Measurements from ENCODE around the gene ACTL6B. TPM values are rescaled to one million over a fixed set of nuclear protein-coding genes. Genes with fewer than 3 reads are reported as not detected.
"Not testable (repeated sequence)": the region's sequence is repeated elsewhere in the genome, so short reads cannot be mapped to it uniquely, and the experiment has no call there.

ACTL6B gene
- total RNA-seq, 2 donors from 2014 or later, result 0.42 TPM; not detected in 1

DNA sequence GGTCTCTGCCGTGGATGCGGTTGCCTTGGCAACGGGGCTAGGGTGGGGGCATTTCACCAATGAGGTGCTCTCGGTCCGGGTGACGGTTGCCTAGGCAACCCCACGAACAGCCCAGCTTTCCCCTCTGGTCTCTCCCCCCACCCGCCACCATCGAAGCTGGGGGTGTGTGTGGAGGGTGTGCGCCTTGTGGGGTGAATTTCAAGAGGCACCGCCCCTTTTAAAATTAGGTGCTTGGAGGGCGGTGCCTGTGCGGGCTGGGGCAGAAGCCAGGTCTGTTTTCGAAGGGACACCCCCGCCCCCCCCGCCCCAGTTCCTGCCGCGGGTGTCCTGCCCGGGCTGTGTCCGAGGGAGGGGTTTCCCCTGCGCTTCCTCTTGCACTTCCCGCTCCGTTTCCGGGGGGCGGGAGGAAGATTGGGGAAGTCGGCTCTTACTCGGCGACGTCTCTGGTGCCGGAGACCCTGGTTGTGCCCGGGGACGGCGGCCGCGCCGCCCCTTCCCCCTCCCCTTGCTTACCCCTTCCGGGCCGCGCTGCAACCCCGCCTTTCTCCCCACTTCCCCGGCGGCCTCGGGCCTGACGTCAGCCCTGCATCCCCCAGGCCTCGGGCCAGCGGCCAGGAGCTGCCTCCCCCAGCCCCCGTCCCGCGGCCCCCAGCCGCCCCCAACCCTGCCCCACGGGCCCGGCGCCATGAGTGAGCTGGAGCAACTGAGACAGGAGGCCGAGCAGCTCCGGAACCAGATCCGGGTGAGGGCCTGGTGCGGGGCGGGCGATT, 19.5 kb upstream of the ACTL6B start:
- ATAC-seq (peak; percentile 13), DNase-seq (peak; percentile 82 to 86)
- intact Hi-C loops (cut with DNase I, micrococcal nuclease), result no loop called here

DNA sequence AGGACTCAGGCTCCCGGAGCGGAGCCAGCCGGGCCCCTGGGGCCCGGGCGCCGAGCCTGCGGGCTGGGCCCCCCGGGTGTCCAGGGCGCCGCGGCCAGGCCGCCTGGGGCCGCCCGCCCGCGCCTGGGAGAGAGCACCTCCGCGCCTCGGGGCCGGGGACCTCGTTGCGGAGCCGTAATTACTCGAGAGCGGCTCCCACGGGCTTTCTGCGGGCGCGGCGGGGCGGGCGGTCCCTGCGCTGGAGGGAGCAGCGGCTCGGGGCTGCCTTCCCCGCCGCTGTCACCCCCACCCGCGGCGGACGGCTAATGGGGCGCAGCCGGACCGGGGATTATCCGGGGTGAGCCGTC, 18.8 kb upstream of the ACTL6B start:
- intact Hi-C loops (cut with DNase I, micrococcal nuclease), result no loop called here
- ATAC-seq (peak; percentile 2), DNase-seq (no peak)

DNA sequence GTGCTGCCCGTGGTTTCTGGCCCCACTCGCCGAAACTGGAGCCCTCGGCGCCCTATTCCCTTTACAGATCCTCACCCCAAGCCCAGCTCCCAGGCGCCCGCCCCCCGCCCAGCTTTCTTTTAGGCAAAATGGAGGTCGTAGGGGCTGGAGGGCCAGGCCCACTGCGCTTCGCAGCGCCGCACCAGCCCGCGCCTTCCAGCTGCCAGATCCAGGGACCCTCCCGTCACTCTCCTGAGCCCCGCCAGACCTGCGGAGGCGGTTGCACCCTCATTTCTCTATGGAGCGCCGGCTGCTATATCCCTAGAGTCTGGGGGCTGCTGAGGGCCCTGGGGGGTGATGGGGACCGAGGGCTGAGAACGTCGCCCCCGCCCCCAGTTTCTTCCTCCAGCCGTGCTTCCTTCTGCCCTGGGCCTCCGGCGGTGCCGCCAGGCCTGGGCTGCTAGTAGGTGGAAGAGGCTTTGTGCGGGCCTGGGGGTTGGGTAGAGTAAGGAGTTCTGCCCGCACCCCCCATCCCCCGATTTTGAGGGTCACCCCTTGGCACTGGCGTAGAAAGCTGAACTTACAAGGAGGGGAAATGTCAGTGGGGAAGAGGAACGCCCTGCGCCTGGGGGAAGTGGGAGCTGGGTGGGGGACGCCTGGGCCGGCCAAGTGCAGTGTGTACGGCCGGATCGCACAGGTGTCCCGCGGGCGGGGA, 18.3 kb upstream of the ACTL6B start:
- DNase-seq (peak; percentile 51 to 58), ATAC-seq (peak; percentile 13)
- intact Hi-C loops (cut with DNase I, micrococcal nuclease), result no loop called here

DNA sequence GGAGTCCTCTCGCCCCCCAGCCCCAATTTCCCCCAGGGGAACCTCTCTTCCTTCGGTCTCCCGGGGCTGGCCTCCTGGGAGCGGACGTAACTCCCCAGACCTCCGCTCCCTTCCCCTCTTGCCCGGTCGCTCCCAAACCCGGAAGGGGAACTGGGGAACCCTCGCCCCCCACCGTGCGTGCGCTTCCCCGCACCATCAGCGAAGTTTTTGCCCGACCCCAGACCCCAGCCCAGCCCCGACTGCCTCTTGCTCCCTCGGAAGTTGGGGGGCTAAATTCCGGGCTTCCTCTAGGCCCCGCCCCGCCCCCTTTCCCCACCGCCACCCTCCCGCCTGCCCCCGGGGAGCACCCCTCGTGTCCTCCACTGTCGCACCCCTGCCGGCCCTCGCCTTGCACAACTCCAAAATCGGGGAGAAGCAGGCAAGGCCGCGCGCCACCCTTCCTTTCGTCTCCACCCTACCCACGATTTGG, 17.7 kb upstream of the ACTL6B start:
- ATAC-seq (peak; percentile 21), DNase-seq (peak; percentile 56 to 69)
- intact Hi-C loops (cut with DNase I, micrococcal nuclease), result no loop called here

DNA sequence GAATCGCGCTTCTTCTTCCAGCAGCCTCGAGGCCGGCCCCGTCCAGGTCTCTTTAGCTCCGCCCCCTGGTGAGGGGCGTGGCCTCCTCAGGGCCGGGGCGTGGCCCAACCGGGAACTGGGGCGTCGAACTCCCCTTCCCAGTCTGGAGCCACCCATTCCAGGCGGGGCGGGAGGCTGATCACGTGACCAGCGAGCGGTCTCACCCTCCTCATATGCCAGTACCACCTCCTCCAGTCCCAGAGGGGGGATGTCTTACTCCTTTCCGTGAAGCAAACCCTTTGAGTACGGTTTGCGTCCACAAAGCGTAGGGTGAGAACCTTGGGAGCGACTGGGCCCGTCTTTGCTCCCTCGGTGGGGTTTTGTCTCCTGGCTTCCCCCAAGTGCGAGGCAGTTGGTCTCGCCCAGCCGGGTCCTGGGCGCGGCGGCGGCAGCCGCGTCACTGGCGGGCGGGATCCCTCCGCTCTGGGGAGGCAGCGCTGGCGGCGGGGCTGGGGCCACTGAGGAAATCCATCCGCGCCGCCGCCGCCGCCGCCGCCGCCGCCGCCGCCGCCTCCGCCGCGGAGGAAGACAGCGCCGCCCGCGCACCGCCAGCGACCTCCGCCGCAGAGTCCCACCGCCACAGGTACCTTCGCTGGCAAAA, 17.2 kb upstream of the ACTL6B start, which contains the start of gene GNB2:
Gene GNB2, plus strand, starts transcription at position 439 of the 640 bp plus-strand sequence. CDS start 2,526 bp downstream, outside the sequence.
- intact Hi-C loops (cut with DNase I, micrococcal nuclease), result no loop called here
- peak; percentile 83 for ATAC-seq
- DNase-seq, result peak; percentile 99 to 100

DNA sequence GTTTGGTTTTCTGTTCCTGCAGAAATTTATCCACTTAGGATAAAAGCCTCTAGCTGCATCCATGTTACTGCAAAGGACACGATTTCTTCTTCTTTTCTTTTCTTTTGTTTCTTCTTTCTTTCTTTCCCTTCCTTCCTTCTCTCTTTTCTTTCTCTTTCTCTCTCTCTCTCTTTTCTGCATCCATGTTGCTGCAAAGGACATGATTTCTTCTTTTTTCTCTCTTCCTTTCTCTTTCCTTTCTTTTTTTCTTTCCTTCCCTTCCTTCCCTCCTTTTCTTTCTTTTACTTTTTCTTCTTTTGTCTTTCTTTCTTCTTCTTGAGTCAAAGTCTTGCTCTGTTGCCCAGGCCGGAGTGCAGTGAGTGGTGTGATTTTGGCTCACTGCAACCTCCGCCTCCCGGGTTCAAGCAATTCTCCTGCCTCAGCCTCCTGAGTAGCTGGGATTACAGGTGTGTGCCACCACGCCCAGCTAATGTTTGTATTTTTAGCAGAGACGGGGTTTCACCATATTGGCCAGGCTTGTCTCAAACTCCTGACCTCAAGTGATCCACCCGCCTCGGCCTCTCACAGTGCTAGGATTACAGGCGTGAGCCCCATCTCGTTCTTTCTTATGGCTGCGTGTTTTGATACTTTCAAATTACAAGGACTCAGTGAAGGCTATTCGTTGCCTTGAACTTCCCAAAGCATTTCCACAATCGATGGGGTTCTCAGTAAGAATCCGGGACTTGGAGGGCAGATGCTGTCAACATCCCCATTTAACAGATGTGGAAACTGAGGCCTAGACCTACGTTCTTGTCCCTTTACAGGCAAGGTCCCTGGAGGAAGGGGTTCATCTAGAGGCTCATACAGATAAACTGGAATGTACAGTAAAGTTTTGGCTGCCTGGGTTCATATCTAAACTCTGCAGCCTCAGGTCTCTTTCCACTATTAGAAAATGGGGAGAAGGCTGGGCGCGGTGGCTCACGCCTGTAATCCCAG, 15.4 kb upstream of the ACTL6B start:
- intact Hi-C loops (cut with DNase I, micrococcal nuclease), result no loop called here
- no peak for DNase-seq
- no peak for ATAC-seq

DNA sequence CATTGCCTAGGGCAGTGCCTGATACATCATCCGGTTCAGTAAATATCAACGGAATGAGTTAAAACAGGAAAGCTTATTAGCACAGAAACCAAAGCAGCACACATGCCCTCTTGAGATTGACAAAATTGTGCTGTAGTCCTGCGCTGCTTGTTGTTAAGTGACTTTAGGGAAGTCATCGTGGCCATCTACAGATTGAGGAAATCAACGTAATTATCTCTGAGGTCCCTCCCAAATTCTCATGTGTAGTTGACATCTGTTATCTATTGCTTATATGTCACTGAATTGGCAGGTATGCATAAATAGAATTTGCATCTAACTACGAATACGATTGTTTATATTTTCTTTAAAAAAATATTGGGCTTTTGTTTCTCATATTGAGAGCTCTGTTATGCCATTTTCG, 13.8 kb upstream of the ACTL6B start:
- DNase-seq (no peak), ATAC-seq (no peak)
- intact Hi-C loops (cut with DNase I, micrococcal nuclease), result no loop called here

DNA sequence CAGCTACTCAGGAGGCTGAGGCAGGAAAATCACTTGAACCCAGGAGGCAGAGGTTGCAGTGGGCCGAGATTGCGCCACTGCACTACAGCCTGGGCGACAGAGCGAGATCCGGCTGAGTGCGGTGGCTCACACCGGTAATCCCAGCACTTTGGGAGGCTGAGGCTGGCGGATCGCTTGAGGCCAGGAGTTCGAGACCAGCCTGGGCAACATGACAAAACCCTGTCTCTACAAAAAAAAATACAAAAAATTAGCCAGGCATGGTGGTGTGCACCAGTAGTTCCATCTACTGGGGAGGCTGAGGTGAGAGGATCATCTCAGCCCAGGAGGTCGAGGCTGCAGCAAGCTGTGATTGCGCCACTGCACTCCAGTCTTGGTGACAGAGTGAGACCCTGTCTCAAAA, 12.9 kb upstream of the ACTL6B start:
- ATAC-seq; DNase-seq; intact Hi-C loops (cut with DNase I, micrococcal nuclease): not testable (repeated sequence)

DNA sequence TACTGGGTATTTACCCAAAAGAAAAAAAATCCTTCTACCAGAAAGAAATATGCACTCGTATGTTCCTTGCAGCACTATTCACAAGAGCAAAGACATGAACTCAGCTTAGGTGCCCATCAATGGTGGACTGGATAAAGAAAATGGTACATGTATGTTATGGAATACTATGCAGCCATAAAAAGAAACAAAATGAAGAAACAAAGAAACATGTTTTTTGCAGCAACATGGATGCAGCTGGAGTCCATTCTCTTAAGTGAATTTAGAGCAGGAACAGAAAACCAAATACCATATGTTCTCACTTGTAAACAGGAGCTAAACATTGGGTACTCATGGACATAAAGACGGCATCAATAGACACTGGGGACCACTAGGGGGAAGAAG, 11.8 kb upstream of the ACTL6B start:
- ATAC-seq (no peak), DNase-seq (no peak)
- intact Hi-C loops (cut with DNase I, micrococcal nuclease), result no loop called here

DNA sequence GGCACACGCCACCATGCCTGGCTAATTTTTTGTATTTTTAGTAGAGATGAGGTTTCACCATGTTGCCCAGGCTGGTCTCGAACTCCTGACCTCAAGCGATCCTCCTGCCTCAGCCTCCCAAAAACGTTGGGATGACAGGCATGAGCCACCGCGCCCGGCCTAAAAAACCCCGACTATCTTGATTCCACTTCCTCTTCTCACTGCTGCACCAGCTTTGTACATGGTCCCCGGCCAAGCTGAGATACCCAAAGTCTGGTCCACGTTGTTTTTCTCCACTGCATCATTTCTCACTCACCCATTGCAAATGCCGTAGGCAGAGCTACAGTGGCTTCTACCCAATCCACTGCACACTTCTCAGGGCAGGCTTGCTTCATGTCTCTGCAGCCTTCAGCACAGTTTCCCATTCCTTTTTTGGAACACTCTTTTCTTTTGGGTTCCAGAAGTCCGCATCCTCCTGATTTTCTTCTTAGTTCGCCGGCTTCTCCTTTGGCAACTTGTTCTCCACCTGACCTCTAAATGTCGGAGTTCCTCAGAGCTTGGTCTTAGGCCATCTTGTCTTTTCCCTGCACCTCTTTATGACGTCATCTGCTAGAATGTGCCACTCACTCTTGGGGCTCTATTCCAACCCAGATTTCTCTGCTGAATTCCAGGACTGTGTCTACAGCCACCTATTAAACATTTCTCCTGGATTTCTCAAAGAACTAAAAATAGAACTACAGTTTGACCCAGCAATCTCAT, 11.3 kb upstream of the ACTL6B start:
- intact Hi-C loops (cut with DNase I, micrococcal nuclease), result no loop called here
- ATAC-seq (no peak), DNase-seq (no peak)

DNA sequence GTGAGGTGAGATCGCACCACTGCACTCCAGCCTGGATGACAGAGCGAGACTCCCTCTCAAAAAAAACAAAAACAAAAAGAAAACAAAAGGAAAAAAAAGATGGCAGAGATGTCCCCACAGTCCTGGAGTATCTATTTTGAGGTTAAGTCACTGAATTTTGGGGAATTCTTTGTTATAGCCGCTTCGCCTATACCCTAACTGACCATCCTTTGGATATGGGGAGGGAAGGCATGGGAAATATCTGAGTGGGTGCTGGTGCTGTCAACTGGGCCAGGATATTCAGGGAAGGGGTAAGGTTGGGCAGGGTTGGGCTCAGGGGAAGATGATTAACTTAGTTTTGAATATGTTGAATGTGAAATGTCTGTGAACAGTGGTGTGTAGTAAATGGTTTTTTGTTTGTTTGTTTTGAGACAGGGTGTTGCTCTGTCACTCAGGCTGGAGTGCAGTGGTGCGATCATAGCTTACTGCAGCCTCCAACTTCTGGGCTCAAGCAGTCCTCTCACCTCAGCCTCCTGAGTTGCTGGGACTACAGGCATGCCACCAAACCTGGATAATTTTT, 9.0 kb upstream of the ACTL6B start:
- no peak for DNase-seq
- ATAC-seq, result no peak
- intact Hi-C loops (cut with DNase I, micrococcal nuclease), result no loop called here

DNA sequence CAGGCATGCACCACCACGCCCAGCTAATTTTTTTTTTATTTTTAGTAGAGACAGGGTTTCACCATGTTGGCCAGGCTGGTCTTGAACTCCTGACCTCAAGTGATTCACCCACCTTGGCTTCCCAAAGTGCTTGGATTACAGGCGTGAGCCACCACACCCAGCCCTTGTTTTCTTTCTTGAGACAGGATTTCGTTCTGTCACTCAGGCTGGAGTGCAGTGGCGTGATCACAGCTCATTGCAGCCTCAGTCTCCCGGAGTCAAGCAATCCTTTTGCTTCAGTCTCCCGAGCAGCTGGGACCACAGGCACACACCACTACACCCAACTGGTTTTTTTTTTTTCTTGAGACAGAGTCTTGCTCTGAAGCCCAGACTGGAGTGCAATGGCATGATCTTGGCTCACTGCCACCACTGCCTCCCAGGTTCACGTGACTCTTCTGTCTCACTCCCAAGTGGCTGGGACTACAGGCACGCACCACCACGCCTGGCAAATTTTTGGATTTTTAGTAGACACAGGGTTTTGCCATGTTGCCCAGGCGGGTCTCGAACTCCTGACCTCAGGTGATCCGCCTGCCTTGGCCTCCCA, 6.0 kb upstream of the ACTL6B start:
- ATAC-seq (peak; percentile 59), DNase-seq (peak in 1 of 2 donors; percentile 42)
- intact Hi-C loops (cut with DNase I, micrococcal nuclease), result not testable (repeated sequence)

DNA sequence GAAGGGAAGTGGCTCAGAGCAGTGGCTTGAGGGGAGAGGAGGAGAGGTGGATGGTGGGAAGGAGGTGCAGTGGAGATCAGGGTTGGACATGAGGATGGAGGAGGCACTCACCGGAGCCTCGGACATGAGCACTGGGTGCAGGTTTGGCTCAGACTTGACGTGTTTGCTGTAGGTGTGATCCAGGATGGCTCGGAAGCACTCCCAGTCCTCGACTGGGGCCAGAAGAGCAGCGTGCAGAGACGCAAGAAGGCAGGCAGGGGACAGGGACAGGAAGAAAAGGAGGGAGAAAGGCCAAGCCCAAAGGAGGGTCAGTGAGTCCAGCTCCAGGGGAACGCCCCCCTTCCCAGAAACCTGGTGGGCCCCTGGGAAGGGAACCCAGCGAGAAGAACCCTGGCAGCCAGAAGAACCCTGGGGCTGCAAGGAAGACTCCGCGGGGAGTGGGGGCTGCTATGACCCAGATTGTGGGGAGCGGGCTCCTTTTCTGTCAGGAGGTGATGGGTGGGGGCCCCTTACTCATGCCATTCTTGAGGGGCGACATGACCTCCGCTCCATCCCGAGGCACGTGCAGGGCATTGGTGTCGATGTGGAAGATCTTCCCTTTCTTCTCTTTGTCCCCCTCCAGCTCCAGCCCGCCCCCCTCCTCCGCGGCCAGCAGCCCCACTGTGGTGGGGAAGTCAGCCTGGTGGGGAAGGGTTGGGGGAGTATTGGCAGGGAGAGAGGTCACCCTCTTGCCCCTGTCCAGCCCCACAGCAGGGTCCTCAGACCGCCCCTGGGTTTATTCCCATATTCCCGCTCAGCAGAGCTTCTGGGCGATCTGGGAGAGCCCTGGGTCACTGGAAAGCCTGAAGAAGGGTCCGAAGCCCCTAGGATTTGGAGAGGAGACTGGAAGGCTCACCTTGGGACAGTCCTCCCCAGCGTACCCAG, 1.1 kb downstream of the ACTL6B start:
- intact Hi-C loops (cut with DNase I, micrococcal nuclease), result no loop called here
- no peak for DNase-seq
- no peak for ATAC-seq

DNA sequence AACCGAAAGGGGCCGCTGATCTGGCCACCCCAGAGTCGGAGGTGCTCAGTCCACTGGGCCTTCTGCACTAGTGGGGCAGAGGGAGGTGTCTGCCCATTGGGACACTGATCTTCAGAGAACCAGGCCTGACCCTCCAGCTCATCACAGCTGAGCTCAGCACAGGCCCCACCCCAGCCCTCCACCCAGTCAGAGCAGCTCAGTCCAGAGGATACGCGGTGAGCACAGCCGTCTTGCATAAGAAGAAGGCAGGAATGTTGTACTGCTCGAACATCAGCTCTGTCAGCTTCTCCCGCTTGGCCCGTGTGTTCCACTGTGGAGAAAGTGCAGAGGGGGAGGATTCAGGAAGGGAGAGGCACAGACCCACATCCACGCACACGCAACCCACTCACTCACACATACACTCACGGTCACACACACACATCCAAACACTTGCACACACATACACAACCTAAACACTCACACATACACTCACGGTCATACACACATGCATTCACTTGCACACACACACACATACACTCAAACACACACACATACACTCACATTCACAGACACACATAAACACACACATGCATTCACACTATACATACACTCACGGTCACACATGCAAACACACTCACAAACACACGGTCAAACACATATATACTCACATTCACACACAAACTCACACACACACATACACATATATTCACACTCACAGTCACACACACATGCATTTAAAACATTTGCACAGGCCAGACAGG, 6.3 kb downstream of the ACTL6B start:
- DNase-seq (no peak), ATAC-seq (no peak)
- intact Hi-C loops (cut with DNase I, micrococcal nuclease), result no loop called here

DNA sequence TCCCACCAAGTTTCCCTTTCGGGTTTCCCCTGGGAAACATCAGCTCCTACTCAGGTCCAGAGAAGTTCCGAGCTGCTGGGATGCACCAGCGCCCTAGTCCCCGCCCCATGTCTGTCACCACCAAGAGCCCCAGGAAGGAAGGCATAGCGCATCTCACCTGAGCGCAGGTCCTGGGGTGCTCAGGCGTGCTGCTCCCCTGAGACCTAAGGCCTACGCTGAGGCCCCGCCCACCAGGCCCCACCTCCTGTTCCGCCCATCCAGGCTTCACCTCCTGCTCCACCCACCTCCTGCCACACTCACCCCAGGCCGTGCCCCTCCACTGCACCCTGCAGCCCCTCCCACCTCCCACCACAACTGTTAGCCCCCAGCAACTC, 13.7 kb downstream of the ACTL6B start:
- DNase-seq, result peak in 1 of 2 donors; percentile 59
- intact Hi-C loops (cut with DNase I, micrococcal nuclease), result no loop called here
- peak; percentile 79 for ATAC-seq

Measured in left colon (tissue), 2 donors.